Astrocyte of the cerebellum (primary cell): ENCODE results near the gene OMP.

Experiments used
- DNase-seq: peaks from one replicate; pipeline ENCODE4 v3.0.0-alpha.2; 2011; ENCODE audit warnings: low read depth
- H3K4me3 ChIP-seq: 2 replicates; pipeline ENCODE4 v1.5.1; 2011; ENCODE audit warnings: mild to moderate bottlenecking, low read depth, low read length, moderate library complexity
- in situ Hi-C: cut with HindIII; loops from 2 replicates; pipeline ENCODE4 v1.10.0; 2017; ENCODE audit warnings: low sequenced_read_pairs
- TF ChIP-seq, protein P1 (sequence below): IDR thresholded peaks from 2 replicates; pipeline ENCODE4 v1.5.1; 2012; ENCODE audit warnings: low read length, low read depth, moderate library complexity, mild to moderate bottlenecking; ENCODE audit errors: missing control alignments

Gene OMP

DNA sequence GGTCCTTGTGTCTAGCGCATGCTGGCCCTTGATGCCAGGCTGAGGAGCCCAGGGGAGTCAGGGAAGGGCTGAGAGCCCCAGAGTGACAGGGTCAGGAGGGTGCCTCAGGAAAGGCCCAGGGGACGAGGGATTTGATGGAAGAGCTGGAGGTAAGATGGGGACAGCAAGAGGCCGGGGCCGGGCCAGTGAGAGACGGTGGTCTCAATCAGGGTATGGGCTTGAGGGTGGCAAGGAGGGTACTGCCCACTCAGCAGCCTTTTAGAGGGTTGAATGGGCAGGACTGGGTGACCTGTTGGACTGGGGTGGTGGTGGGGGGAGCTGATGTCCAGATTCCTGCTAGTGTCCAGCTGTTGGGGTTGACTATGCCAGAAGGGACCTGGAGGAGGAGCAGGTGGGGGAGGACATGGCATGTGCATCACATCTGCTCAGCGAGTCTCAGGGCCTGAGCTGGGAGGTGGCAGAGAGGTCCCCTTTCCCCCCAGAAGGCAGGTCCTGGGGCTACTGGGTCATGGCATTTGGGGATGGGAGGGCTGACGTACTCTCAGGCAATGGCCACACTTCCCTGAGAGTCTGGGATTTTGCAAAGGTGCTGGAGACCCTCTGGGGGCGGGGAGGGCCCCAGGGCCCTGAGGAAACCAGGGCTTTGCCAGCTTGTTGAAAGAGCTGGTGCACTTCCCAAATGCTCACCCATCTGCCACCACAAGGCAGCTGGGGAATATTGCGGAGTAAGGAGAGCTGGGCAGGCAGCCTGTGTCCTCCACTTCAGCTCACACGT lies 43.8 kb downstream of the OMP start:
- DNase-seq, result no peak
- in situ Hi-C loops, result loop anchor here (10.0 kb wide), 1 partner anchor 82 kb away; the partner anchor contains the start of gene CAPN5
- TF ChIP-seq, protein P1, sequence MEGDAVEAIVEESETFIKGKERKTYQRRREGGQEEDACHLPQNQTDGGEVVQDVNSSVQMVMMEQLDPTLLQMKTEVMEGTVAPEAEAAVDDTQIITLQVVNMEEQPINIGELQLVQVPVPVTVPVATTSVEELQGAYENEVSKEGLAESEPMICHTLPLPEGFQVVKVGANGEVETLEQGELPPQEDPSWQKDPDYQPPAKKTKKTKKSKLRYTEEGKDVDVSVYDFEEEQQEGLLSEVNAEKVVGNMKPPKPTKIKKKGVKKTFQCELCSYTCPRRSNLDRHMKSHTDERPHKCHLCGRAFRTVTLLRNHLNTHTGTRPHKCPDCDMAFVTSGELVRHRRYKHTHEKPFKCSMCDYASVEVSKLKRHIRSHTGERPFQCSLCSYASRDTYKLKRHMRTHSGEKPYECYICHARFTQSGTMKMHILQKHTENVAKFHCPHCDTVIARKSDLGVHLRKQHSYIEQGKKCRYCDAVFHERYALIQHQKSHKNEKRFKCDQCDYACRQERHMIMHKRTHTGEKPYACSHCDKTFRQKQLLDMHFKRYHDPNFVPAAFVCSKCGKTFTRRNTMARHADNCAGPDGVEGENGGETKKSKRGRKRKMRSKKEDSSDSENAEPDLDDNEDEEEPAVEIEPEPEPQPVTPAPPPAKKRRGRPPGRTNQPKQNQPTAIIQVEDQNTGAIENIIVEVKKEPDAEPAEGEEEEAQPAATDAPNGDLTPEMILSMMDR, result no peak
- no peak overlapping the region for H3K4me3 ChIP-seq

DNA sequence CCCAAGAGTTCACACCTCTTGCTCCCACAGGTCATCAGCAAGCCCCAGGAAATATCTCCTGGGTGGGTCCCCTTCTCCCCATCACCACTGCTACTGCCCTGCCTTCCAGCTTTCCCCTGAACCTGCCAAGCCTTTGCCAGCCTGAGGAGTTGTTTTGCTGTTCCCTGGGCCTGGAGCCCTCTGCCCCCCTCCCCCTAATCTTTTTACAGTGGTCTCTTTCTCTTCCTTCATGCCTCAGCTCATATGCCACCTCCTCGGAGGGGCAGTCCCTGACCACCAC lies 44.3 kb downstream of the OMP start:
- TF ChIP-seq, protein P1, result no peak
- in situ Hi-C loops, result loop anchor here (10.0 kb wide), 1 partner anchor 82 kb away; the partner anchor contains the start of gene CAPN5
- no peak for DNase-seq
- H3K4me3 ChIP-seq, result no peak overlapping the region

DNA sequence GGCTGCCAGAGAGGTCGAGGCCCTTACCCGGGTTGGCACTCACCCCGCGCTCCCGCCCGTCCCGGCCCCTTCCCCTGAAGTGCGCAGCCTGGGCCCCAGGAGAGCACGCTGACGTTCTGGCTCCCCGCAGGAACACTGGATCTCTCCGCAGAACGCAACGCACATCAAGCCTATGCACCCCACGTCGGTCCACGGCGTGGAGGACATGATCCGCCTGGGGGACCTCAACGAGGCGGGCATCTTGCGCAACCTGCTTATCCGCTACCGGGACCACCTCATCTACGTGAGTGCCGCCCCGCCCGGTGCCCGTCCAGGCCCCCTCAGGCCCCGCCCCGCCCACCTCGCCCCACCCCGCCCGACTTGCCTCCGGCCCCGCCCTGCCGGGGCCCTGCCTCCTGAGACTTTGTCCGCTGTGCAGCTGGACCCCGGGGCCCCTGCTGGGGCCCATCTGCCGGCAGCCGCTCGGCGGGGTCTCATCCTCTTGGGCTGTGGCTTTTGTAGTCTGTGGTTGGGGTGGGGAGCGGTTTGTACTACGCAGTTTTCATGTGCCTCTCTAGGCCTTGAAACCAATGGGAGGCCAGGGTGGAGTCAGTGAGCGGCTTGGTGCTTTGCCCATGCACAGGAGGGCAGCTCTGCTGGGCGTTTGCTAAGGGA lies 45.2 kb downstream of the OMP start:
- in situ Hi-C loops, result loop anchor here (10.0 kb wide), 1 partner anchor 83 kb away; the partner anchor contains the start of gene CAPN5
- TF ChIP-seq, protein P1, result no peak
- DNase-seq, result peak; percentile 27
- no peak overlapping the region for H3K4me3 ChIP-seq

DNA sequence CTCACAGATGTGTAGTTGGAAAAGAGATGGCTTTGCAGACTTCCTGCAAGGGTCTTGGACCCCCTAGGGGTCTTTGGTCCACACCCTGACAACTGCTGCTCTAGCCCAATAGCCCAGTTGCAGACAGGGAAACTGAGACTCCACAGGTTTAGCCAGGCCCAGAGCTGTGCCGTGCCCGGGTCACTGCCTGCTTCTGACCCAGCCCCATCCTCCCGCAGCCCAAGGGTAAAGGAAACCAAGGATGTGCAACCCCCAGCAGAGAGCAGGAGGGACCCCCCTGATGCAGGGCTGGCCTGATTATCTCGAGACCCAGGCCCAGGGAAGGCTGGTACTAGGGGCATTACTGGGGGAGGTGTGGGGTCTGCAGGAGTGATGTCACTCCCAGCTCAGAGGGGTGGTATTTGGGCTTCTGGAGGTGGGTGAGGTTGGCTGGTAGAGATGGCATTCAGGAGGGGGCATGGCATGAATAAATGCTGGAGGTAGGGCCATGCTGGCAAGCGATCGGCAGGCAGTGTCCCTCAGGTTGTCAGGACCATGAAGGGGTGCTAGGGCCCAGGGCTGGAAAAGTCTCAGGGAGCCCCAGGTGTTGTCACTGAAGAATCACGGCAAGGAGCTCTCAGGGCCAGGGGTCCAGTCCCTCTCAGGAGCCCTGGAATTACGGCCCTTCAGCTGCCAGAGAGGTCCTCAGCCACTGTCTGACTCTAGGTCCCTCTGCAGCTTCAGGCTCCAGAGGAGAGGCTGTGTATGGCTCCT lies 46.5 kb downstream of the OMP start:
- in situ Hi-C loops, result loop anchor here (10.0 kb wide), 1 partner anchor 84 kb away; the partner anchor contains the start of gene CAPN5
- DNase-seq, result no peak
- TF ChIP-seq, protein P1, result no peak
- no peak overlapping the region for H3K4me3 ChIP-seq

DNA sequence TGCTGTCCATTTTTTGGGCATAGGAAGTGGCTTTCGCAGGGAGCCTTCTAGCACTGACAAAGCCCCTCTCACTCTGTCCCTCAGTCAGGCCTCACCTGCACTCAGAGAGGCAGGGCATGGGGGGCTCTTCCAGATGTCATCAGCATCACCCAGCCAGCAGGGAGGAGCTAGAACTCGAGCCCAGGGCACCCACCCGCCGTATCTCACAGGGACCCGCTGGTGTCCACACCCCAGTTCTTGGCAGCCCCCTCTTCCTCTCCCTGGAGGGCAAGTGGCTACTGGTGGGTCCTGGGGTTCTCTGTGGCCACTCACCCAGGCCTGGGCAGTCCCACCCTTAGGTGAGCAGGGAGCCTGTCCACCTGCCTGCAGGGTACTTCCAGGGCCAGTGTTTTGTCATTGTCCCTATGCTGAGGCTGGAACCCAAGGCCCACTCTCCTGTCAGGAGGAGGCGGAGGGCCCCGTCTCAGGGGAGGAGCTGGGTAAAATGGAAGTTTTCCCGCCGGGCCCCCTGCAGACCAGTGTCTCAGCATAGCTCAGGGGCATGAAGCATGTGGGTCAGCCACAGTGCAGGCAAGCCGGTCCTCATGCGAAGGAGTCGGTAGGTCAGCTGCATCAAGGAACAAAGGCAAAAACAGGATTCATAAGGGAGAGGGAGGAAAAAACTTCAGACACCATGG lies 47.2 kb downstream of the OMP start:
- H3K4me3 ChIP-seq, result no peak overlapping the region
- TF ChIP-seq, protein P1, result no peak
- in situ Hi-C loops, result loop anchor here (10.0 kb wide), 1 partner anchor 85 kb away; the partner anchor contains the start of gene CAPN5
- no peak for DNase-seq

DNA sequence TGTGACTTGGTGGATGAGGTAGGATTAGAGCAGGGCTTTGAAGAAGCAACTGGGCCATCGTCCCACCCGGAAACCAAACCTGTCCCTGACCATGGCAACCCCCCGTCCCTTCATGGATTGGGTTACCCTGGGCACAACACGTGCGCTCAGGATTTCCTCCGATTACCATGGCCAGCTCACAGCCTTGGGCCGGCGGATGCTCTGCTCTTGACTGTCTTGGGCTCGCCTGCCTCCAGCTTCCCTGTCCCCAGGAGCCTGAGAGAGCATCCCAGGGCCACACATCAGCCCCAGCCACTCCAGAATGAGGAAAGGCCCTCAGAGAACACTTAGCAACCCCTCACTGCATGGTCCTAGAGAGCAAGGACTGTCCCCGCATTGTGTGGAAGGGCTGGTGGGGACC lies 48.2 kb downstream of the OMP start:
- in situ Hi-C loops, result no loop called here
- TF ChIP-seq, protein P1, result no peak
- H3K4me3 ChIP-seq, result no peak overlapping the region
- DNase-seq, result no peak
